HG03469 (cell line): ENCODE results near the gene GATAD2B.
"Not testable (repeated sequence)": the region's sequence is repeated elsewhere in the genome, so short reads cannot be mapped to it uniquely, and the experiment has no call there.

Experiments used
- ATAC-seq: cut with Tn5 transposase; IDR thresholded peaks from one replicate; pipeline ENCODE4 v1.9.1; 2021; ENCODE audit warnings: mild to moderate bottlenecking, moderate library complexity, moderate number of reproducible peaks; ENCODE audit not compliant: unreplicated experiment

Gene GATAD2B

DNA sequence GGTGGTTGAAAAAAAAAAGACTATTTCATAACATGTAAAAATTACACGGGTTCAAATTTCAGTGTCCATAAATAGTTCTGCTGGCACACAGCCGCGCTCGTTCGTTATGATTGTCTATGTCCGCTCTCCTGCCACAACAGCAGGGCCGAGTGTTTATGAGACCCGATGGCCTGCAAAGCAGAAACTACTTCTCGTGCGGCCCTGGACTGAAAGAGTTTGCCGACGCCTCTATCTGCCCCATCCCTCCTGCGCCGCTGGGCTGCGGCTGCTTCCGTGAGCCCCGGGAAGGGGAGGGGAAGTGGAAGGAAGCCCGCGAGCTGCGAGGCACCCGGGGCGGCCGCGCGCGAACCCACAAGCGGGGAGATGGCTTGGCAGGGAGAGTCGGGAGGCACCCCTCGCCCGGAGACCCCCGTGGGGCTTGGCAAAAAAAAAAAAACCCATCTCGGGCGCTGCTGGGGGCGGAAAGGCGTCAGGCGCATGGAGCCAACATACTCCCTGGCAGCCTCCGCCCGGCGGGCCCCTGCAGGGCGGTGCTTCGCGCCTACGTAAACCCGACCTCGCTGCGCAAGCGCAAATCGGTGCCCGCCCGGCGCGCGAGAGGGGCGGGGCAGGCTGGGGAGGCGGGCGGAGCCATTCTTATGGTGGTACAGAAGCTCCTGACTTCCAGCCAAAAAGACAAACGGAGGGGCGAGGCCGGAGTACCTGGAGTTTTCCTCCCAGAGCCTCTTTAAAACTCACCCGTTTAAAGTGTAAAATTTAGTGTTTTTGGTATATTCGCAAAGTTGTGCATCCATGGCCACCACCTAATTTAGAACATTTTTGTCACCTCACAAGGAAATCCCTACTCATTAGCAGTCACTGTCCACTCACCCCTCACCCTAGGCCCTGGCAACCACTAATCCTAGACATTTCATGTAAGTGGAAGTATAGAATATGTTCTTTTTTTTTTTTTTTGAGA lies 139.3 kb downstream of the GATAD2B start:
- peak; percentile 80 for ATAC-seq

DNA sequence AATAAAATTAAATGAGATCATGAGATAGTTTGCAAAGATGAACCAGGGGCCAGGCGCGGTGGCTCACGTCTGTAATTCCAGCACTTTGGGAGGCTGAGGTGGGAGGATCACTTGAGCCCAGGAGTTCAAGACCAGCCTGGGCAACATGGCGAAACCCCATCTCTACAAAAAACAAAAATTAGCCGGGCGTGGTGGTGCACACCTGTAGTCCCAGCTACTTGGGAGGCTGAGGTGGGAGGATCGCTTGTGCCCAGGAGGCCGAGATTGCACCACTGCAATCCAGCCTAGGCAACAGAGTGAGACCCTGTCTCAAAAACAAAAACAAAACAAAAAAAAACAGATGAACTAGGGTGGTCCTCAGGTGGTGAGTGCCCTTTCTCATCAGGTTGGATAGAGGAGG lies 140.1 kb downstream of the GATAD2B start:
- ATAC-seq = not testable (repeated sequence)

DNA sequence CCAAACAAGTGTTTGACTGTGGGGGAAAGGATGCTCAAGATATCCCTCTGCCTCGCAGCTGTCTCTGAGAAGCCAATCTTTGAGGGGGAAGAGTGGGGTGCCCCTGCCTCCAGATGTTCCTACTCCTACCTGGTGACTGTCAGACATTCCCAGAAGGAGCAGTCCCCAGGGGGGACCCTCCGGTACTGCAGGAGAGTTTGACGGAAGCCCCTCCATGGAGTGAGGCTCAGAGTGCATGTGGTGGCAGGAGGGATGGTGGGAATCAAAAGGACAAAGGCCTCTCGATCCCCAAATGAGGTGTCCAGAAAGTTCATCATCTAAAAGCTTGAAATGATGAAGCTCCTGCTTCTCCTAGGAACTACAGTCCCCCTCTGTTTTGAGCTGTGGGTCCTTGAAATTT lies 142.2 kb downstream of the GATAD2B start:
- ATAC-seq = no peak

DNA sequence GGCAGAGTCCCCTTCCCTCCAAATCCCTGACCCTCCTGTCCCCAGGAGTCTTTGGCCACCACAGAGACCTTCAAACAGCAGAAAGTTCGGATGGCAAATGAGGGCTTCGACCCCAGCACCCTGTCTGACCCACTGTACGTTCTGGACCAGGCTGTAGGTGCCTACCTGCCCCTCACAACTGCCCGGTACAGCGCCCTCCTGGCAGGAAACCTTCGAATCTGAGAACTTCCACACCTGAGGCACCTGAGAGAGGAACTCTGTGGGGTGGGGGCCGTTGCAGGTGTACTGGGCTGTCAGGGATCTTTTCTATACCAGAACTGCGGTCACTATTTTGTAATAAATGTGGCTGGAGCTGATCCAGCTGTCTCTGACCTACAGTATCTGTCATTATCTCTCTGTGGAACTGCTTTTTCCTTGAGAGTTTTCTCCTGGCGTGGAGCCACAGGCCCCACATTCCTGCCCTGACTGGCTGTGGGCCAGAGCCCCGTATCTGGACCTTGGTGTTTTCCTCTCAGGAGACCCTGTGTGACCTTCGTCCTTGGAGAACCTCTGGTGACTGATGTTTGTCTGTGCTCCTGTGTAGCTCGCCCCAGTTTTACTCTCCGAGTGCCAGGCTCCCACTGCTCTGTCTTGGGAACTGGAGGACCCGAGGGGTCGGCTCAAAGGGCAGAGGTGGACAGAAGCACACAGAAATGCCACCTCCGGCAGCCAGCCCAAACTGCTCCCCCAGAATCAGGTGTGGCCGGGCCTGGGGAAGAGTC lies 142.8 kb downstream of the GATAD2B start:
- no peak for ATAC-seq

DNA sequence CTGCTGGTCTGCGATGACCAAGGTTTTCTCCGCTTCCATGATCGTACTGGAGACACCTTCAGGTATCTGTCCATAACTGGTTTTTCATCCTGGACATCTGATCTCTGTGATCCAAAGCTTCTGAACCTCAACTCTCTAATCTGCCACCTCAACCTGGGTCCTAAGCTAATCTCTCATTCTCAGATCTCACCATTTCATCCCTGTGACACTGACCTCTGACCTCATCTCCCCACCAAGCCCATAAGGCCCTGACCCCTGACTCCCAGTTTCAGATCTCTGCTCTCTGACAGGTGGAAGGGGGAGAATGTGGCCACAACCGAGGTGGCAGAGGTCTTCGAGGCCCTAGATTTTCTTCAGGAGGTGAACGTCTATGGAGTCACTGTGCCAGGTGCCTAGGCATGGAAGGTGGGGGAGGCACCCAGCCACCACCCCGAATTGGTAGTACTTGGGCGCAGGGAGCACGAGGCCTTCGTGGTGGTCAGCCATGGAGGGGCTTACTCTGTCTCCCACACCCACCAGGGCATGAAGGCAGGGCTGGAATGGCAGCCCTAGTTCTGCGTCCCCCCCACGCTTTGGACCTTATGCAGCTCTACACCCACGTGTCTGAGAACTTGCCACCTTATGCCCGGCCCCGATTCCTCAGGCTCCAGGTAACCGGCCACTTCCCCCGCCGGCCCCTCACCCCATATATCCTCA lies 143.8 kb downstream of the GATAD2B start:
- no peak for ATAC-seq

DNA sequence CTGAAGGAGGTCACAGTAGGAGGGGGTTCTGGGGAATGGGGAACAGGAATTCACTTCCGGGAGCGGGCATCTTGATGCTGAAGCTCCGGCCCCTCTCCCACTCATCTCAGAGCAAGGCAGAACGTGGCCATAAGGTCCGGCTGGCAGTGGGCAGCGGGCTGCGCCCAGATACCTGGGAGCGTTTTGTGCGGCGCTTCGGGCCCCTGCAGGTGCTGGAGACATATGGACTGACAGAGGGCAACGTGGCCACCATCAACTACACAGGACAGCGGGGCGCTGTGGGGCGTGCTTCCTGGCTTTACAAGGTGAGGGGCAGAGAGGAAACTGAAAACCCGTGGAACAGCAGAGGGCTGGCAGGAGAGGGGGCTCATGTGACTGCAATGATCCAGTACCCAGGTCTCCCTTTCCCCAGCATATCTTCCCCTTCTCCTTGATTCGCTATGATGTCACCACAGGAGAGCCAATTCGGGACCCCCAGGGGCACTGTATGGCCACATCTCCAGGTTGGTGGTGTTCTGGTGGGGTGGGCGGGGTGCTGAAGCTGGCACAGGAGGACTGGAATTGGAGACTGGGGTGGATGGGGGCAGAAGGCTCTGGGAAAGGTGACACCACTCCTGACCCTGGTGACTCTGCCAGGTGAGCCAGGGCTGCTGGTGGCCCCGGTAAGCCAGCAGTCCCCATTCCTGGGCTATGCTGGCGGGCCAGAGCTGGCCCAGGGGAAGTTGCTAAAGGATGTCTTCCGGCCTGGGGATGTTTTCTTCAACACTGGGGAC lies 144.5 kb downstream of the GATAD2B start:
- ATAC-seq = no peak

DNA sequence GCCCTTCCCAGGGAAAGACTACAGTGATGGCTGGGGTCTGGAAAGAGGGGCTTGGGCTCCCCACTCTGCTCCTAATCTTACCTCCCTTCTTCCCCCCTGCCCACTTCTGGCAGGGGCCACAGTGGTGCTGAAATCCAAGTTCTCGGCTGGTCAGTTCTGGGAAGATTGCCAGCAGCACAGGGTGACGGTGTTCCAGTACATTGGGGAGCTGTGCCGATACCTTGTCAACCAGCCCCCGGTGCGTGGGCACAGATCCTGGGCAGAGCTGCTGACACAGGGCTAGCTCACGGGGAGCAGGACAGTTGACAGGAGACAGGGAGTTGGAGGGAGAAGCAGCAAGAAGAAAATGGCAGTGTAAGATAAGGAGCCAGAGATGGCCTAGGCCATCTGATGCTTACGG lies 145.1 kb downstream of the GATAD2B start:
- no peak for ATAC-seq

DNA sequence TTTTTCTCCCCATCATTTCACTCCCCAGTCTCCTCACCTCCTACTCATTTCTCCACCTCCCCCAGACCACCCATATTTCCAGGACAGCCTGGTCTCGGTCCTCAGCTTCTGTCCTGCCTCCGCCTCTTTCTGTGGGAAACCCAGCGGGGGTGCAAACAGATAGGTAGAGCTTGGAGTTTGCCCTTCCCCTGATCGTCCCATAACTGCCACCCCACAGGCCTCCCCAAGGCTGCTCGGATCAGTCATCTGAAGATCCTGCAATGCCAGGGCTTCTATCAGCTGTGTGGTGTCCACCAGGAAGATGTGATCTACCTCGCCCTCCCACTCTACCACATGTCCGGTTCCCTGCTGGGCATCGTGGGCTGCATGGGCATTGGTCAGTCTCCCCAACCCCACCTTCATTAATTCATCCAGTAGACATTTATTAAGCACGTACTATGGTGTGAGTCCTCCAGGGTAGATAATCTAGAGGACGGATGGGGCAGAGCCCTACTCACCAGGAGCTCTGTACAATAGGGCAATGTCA lies 145.9 kb downstream of the GATAD2B start:
- no peak for ATAC-seq

DNA sequence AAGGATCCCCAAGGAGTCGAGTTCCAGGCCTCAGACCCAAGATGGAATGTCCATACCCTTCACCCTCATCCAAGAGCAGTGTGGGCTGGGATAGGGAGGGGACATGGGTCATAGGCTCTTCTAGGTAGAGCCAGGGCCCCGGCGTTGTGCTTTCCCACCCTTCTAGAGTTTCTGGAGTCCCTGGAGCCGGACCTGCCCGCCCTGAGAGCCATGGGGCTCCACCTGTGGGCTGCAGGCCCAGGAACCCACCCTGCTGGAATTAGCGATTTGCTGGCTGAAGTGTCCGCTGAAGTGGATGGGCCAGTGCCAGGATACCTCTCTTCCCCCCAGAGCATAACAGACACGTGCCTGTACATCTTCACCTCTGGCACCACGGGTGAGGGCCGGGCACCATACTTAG lies 146.4 kb downstream of the GATAD2B start:
- ATAC-seq = no peak

DNA sequence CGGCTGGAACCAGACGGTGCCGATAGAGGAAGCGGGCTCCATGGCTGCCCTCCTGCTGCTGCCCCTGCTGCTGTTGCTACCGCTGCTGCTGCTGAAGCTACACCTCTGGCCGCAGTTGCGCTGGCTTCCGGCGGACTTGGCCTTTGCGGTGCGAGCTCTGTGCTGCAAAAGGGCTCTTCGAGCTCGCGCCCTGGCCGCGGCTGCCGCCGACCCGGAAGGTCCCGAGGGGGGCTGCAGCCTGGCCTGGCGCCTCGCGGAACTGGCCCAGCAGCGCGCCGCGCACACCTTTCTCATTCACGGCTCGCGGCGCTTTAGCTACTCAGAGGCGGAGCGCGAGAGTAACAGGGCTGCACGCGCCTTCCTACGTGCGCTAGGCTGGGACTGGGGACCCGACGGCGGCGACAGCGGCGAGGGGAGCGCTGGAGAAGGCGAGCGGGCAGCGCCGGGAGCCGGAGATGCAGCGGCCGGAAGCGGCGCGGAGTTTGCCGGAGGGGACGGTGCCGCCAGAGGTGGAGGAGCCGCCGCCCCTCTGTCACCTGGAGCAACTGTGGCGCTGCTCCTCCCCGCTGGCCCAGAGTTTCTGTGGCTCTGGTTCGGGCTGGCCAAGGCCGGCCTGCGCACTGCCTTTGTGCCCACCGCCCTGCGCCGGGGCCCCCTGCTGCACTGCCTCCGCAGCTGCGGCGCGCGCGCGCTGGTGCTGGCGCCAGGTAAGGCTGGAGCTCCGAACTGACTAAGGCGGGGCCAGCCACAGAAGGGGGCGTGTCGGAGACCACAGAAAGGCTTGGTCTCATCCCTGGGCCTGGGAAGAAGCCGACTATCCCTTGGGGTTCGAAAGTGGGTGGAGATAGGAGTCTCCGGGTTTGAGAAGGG lies 147.1 kb downstream of the GATAD2B start:
- ATAC-seq = no peak

DNA sequence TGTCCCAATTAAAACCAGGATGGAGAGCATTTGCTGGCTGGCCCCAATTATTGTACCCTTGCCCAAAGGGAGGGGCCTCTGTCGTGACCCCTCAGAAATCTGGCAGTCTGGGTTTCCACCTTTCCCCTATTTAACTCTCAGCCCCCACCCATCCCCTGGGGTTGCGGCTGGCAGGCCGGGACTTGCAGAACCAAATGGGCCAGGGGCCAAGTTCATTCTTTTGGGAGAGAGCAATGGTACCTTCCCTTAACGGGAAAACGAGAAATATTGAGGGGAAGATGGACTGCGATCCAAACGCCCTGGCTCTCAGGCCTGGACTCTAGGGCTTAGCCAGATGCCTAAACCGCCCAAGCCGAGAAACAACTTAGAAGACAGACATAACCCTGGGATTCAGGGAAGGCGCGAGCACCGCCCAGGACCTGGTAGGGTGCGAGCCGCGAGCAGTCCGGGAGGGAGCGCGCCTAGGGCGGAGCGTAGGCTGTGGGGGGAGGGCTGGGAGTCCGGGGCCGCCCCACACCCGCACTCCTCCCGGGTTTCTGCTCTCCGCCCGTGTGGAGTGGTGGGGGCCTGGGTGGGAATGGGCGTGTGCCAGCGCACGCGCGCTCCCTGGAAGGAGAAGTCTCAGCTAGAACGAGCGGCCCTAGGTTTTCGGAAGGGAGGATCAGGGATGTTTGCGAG lies 147.9 kb downstream of the GATAD2B start, which contains the start of gene SLC27A3:
TSS of gene SLC27A3 (plus strand) at position 628 of the 678 bp plus-strand sequence. CDS start 91 bp downstream, outside the sequence.
- ATAC-seq = no peak

DNA sequence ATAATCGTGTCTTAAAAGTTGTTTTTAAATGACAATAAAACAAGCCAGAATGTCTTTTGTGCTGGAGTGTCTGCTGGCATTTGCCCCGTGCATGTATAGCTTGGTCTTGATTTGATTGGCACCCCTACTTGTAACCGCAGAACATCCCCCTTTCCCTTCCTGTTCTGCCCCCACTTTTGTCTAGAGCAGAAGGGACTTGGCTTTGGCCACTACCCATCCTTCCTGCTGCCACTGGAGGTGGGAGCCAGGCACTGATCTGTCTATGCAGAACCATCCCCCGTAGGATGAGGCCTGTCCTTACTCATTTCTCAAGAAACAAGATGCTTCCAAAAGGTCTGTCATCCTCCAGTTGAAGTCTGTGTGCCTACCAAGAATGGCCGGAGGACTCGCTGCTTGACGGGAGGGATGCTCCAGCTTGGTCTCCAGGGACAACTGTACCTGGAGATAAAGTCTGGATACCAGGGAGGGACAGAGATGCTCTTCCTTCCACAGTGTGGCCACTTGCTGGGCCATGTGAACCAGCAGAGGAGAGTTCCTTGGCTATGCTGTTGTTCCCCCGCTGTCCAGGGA lies 148.7 kb downstream of the GATAD2B start:
- ATAC-seq = no peak

DNA sequence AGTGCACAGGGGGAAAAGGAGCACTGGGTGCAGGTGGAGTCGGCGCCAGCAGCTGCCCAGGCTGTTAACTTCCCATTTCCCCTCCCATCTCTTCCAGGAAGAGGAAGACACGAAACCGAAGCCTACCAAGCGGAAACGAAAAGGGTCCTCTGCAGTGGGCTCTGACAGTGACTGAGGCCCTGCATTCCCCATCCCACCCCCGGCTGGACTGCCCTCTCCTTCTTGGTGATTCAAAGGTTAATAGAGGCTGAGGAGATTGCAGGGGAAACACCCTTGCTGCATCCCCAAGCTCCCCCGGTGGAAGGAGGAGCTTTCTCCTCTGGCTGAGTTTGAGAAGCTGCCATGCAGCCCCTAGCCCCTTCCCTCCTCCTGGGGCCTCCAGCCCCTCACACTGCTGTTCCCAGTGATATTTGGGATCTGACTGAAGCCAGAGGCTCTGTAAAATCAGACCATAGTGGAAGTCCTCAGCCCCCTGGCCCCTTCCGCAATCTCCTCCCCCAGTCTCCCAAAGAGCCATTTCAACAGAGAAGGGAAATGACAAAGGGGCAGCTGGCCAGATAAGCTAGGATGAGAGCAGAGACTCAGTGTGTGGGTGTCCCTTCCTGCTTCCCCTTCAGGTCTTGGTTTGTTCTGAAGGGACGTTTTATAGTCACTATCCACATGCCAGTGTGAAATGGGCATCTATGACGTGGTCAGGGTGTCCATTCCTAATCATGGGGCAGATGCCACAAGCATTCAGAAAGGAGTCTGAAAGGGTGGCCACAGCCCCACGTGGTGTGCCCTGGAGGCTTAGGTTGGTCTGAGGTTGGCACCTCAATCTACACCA lies 149.5 kb downstream of the GATAD2B start:
- no peak for ATAC-seq

DNA sequence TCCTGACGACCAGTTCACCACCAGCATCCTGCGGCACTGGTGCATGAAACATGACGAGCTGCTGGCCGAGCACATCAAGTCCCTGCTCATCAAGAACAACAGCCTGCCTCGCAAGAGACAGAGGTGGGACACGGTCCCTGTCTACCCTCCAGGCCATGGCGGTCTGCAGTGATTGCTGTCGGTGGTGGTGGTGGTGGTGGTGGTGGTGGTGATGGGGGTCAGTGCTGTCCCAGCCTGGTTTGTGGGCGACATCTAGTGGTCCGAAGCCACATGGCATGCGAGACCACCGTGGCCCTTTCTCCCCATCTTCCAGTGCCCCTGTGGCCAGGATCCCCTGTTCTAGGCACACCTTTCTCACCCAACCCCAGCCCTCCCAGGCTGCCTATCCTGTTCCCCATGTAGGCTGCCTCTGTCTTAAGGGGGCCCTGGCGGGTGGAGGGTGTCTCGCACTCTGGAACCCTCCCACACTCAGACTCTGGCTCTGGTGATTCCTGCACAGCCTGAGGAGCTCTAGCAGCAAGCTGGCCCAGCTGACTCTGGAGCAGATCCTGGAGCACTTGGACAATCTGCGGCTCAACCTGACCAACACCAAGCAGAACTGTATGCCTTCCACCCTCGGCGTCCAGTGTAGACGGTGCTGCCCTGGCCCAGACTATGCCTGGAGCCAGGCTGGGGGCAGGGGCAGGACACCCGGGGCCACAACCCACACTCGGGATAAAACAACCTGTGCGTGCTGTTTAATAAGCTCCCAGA lies 150.8 kb downstream of the GATAD2B start:
- no peak for ATAC-seq

DNA sequence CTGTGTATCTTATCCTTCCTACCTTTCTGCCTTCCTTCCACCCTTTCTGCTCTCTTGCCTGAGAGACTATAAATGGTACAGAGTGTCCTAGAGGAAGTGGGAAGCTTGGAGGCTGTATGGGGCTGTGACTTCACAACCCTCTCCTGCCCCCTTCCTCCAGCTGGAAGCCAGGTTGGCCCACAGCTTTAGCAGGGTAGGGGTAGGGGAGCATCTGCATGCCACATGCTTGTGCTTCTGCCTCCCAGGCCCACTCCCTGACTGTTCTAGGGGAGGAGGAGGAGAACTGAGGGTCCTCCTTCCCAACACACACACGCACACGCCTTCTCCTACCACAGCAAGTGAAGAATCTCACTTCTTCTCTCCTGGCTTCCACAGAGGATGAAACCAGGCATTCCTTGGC lies 151.5 kb downstream of the GATAD2B start:
- ATAC-seq = no peak

DNA sequence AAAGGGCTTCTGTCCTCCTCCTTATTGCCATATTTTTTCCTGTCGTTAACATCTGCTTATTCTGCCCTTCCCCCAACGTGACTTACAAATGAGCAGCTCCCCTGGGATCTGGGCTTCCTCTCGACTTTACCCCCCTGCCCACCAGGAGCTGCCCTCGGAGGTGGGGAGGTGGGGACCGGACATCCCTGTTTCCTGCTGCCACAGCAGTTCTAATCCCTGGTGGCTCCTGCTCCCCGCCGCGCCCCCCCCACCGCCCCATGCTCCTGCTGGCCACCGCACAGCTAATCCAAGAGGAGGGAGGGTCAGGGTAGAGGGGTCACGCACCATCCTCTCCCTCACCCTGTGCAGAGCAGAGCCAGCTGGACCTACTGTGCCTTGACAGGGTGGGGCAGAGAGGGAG lies 152.0 kb downstream of the GATAD2B start:
- no peak for ATAC-seq

DNA sequence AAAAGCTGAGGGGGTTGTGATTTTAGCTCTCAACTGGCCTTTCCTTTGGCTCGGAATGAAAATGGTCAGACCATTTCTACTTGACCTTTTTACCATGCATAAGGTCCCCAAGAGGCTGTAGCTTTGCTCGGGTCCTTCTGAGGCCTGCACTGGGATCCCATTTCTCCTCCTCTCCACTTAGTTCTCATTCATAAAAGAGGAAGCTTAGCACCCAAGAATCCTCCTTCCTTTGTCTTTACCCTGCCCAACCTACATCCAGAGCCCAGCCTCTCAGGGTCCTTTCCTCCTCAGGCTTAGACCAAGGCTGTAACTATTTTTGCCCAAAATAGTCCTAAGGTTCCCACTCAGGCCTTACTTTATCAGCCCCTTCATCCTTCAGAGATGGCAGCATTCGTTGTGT lies 153.6 kb downstream of the GATAD2B start:
- ATAC-seq = no peak
